Measurements from ENCODE around the gene DNER.

- TF ChIP-seq CTCF (conservative IDR thresholded peaks at IDR 0.05; ENCODE audit: low read depth, low read length) = no peak
- no peak for TF ChIP-seq POLR2A (IDR thresholded peaks at IDR 0.05; ENCODE audit: low read depth, low read length)
- no peak for TF ChIP-seq CEBPB (IDR thresholded peaks at IDR 0.05; ENCODE audit: low read depth, low read length)
- no peak for TF ChIP-seq RAD21 (IDR thresholded peaks at IDR 0.05; ENCODE audit: low read length)
- no peak for TF ChIP-seq CHD1 (IDR thresholded peaks at IDR 0.05; ENCODE audit: low read depth, low read length)
- no peak for TF ChIP-seq MXI1 (IDR thresholded peaks at IDR 0.05; ENCODE audit: borderline replicate concordance, low read depth, low read length)
- TF ChIP-seq RFX5 (IDR thresholded peaks at IDR 0.05; ENCODE audit: low read depth, low read length) = no peak
- no peak for TF ChIP-seq BHLHE40 (IDR thresholded peaks at IDR 0.05; ENCODE audit: low read depth, low read length)
- no peak for TF ChIP-seq RCOR1 (IDR thresholded peaks at IDR 0.05; ENCODE audit: insufficient replicate concordance, low read length)
- no peak for TF ChIP-seq SMC3 (IDR thresholded peaks at IDR 0.05; ENCODE audit: low read depth, low read length)
Observed at GRCh38 chr2:229673676-229674075, 40.7 kb downstream of the DNER start.

All from IMR-90 (cell line).